Colon (tissue), 2 donors: ENCODE measurements around the gene PIRT.
A peak's percentile ranks its signal among the peaks of the same experiment; 100 is the strongest.
"Not testable (repeated sequence)": the region's sequence is repeated elsewhere in the genome, so short reads cannot be mapped to it uniquely, and the experiment has no call there.

Experiments
- FAIRE-seq: peaks from 2 replicates; lab custom pipeline; 2012; peaks lifted over from hg19 to GRCh38; lab: Jason Lieb, UNC
- donor health status: control.
- donor health status: control.

PIRT gene

DNA sequence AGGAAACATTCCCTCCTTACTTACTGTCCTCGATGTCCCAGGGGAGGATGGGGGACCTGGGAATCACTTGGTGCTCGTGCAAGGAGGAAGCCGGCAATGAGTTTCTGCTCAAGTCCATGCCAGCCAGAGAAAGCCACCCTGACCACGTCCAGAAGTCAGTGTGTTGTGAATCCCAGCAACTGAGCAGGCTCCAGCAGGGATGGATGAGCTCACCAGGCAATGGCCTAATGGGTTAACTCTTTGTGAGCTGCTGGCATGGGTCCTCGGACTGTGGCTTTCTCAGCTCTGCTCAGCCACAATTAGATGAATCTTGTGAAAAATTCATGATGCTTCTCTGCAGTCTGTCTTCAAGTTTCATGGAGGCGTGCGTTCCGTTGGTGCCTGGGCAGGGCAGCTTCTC, at the start of gene PIRT:
Gene PIRT, minus strand, starts transcription at position 167 of the 400 bp plus-strand sequence. CDS start 12,442 bp downstream, outside the sequence.
- FAIRE-seq = no peak

GRCh38 chr17:10881959-10882358, 44.1 kb upstream of the PIRT start:
- no peak for FAIRE-seq

- no peak for FAIRE-seq
Measured at GRCh38 chr17:10879190-10879836, 41.4 kb upstream of the PIRT start.

- no peak for FAIRE-seq
Measured at GRCh38 chr17:10875984-10876555, 38.2 kb upstream of the PIRT start.

DNA sequence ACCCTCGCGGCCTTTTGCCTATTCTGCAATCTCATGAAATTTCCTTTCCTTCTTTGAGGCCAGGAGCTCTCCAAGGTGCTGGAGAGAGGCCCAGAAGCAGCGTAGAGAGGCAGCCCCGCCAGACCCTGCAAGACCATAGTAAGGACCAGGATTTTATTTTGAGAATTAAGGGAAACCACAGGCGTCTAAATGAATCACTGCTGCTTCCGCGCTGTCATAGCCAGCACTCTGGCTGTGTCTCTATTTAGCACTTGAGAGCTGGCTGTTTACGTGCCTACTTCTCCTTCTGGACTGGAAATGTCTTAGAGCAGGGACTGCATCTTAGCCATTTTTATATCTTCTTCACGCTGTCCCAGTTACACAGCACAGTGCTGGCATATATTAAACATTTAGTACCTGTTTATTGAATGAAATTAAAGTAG, 37.6 kb upstream of the PIRT start:
- no peak for FAIRE-seq

- no peak for FAIRE-seq
Measured at GRCh38 chr17:10871914-10872313, 34.0 kb upstream of the PIRT start.

DNA sequence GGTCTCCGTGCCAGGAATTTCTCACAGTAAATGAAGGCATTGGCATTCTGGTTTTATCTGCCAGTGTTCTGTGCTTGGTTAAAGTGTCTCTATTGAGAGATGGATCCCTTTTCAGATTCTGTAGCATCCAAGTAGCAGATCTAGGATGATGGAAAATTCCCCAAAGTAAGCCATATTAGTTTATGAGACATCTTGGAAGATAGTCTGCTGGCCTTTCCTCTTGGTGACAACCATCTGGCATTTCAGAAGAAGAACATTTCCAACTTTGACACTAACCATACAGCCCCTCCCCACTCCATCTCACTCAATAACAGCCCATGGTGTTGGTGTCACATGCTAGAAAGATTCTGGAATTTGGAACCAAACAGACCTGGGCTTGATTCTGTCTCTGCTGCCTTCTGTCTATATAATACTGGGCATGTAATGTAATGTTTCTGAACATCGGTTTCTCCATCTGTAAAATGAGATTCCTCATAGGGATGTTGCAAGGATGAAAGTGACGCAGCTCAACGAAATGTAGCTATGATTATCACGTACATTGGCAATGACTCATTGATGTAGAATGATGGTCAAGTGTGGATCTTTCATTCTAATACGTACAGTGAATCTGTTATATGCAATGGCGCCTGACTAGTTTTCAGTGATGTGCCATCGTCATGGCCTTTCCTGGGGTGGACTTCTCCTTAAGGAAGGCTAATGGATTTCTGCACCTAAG, 32.6 kb upstream of the PIRT start:
- no peak for FAIRE-seq

DNA sequence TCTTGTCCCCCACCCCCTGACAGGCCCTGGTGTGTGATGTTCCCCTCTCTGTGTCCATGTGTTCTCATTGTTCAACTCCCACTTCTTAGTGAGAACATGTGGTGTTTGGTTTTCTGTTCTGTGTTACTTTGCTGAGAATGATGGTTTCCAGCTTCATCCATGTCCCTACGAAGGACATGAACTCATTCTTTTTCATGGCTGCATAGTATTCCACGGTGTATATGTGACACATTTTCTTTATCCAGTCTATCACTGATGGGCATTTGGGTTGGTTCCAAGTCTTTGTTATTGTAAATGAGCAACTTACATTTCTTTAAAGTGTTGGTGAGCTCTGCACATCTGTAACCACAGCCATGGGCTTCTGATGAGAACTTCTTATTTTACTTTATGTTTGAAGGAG, 30.9 kb upstream of the PIRT start:
- FAIRE-seq = not testable (repeated sequence)

- FAIRE-seq = no peak
Measured at GRCh38 chr17:10859051-10859450, 21.2 kb upstream of the PIRT start.

DNA sequence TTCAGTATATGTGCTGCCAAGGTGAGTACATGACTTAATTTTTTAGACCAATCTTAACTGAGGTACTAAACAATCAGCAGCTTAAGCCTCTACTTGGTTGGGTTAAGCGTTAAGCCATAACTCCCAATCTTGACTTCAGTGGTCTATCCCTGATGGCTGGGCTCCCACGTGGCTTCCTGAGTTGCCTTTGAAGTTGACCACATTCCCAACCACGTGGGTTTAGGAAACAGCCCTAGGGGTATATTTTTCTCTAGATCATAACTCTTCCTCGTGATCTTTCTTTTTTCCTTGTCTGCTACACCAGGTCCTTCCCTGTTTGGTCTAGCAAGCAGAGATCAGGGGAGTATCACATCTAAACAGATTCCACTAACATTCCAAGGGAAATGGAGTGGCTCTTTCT, 20.1 kb upstream of the PIRT start:
- FAIRE-seq = no peak

DNA sequence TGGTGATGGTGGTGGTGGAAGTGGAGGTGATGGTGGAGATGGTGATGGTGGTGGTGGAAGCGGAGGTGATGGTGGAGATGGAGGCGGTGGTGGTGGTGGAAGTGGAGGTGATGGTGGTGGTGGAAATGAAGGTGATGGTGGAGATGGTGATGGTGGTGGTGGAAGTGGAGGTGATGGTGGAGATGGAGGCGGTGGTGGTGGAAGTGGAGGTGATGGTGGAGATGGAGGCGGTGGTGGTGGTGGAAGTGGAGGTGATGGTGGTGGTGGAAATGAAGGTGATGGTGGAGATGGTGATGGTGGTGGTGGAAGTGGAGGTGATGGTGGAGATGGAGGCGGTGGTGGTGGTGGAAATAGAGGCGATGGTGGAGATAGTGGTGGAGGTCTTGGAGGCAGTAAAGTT, 8.7 kb upstream of the PIRT start:
- not testable (repeated sequence) for FAIRE-seq

GRCh38 chr17:10845388-10845751, 7.5 kb upstream of the PIRT start:
- FAIRE-seq = peak; percentile 57

DNA sequence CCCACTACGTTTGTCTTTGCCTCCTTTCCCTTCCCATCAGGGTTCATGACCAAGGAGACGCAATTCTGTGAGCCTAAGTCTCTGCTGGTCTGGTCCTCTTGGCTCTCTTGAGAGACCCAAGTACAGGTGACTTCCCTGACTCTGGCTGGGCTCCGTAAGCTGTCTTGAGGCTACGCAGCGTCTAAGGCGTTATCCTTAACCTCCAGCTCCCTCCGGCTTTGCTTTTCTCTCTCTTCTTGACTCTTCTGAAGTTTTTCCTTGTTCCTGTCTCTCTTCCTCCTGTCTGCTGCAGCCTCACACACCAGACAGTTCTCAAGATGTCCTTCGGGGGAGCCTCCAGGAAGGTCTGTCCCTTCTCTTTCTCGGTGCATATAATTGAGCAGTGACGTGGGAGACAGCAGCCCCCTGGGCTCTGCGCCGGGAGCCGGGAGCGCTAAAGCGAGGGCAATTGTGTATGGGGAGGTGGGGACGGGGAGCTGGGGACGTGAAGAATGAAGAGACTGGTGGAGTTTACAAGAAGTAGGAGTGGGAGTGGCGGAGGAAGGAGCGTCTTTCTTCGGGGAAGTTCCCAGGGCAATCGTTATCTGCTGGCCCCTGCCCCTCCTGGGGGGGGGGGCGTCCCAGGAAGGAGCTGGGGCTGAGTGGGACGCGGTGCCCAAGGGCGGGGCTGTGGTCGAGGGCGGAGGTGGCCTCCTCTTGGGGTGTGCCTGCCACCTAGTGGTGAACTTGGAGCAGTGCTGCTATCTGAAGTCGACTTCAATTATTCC, 6.9 kb upstream of the PIRT start:
- no peak for FAIRE-seq

- no peak for FAIRE-seq
Measured at GRCh38 chr17:10843811-10844210, 5.9 kb upstream of the PIRT start.

DNA sequence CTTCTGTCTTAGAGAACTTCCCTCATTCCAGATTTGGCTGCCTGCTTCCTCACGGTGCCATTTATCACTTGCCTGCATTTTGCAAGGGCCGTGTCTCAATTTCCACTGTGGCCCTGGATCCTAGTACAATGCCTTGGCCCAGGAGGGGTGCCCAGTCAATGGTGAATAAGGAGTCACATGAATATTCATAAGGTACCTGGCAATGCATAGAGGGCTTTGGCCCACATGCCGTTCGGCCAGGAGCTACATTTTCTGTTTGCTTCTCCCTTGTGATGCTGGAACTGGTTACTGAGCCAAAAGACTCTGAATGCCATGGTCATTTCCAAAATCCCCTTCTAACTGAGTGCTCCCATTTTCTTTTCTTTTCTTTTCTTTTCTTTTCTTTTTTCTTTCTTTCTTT, 4.8 kb upstream of the PIRT start:
- no peak for FAIRE-seq

- FAIRE-seq = no peak
Measured at GRCh38 chr17:10838682-10839081, 795 bp upstream of the PIRT start.

DNA sequence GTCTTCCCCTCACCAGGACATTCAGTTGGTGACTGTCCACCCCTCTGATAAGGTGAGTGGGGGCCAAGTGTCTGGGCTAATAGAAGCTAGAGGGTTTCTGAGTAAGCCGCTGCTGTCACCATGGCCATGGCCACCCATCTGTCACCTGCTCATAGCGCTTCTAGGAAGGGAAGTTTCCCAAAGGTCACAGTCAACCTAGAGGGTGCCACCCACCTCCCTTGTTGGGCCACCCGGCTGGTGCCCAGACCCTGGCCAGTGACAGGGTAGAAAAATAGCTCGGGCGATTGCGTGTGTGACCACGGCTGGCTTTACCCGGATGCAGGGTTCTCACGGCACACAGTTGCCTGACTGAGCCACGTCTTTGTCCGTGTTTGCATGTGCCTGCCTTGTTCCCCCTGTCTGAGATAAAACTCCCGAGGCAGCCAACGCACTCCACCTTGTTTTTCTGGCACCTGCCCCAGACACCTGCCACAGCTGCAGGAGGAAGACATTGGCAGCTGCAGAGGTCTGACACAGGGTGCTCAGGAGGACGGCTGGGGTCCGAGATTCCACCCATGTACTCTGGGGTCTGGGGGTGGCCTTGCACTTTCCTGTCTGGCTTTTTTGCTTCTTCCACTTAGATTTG, 809 bp downstream of the PIRT start:
- no peak for FAIRE-seq

GRCh38 chr17:10836145-10836544, 1.7 kb downstream of the PIRT start:
- FAIRE-seq = no peak

GRCh38 chr17:10831696-10832095, 6.2 kb downstream of the PIRT start:
- no peak for FAIRE-seq

GRCh38 chr17:10827898-10828552, 9.9 kb downstream of the PIRT start:
- no peak for FAIRE-seq

- FAIRE-seq = no peak
Measured at GRCh38 chr17:10824874-10825273, 13.0 kb downstream of the PIRT start.

GRCh38 chr17:10821770-10822169, 16.1 kb downstream of the PIRT start:
- no peak for FAIRE-seq
